EH (cell line): Measurements from ENCODE around the gene RBM20.
"Not testable (repeated sequence)": the region's sequence is repeated elsewhere in the genome, so short reads cannot be mapped to it uniquely, and the experiment has no call there.

Experiments
- DNase-seq: peaks from one replicate; pipeline ENCODE4 v3.0.0-alpha.2; 2015; ENCODE audit warnings: low read depth

The RBM20 gene

DNA sequence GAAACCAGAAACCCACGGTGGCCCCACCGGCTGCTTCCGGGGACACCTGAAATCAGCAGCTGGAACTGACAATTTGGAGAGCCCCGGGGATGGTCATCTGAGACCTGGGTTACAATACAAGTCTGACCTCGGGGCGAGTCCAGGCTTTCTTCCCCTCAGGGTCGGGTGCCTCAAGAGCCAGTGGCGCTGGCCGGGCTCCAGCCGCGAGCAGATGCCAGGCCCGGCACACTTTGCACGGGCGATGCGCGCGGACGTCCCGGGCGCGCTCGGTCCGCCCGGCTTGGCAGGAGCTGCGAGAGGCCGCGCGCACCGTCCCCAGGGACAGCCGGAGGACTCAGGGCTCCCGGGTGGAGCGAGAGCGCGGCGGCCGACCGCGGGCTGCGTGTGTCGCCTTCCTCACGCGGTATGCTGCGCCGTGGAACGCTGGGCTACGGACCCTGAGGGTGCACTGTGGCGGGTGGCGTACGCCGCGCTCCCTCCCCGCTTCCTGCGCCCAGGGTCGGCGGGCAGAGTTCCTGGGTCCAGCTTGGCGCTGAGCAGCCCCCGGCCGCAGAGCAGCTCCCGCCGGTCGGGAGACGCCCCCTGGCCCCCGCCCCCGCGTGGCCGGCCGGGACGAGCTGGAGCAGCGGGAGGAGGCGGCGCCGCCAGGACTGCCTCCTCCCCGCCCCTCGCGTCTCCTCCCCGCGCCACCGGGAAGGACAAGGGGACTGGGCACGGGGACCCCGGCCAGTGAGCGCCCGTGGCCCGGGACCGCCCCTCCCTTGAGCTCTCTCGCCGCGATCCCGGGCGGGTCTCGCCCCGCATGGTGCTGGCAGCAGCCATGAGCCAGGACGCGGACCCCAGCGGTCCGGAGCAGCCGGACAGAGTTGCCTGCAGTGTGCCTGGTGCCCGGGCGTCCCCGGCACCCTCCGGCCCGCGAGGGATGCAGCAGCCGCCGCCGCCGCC, at the start of gene RBM20:
Gene RBM20 (plus strand): TSS at position 684 of the 945 bp plus-strand sequence. CDS start 119 bp downstream, at position 803.
- DNase-seq = peak; percentile 31

DNA sequence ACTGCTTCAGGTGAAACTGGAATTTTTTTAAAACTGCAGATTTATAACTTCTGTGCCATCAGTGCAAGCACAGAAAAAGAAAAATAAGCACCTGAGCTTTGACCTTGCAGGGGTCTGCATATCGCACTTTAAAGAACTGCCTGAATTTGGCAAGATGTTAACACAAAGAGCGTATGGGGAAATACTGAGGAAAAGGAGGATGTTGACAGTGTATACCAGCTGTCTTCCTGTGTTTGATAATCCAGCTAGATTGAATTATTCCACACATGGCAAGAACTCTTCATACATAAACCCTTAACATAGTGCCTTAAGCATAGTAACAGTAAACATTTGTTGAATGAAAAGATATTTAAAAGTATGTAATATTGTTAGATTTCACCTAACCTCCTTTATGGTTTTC, 46.7 kb upstream of the RBM20 start:
- no peak for DNase-seq

DNA sequence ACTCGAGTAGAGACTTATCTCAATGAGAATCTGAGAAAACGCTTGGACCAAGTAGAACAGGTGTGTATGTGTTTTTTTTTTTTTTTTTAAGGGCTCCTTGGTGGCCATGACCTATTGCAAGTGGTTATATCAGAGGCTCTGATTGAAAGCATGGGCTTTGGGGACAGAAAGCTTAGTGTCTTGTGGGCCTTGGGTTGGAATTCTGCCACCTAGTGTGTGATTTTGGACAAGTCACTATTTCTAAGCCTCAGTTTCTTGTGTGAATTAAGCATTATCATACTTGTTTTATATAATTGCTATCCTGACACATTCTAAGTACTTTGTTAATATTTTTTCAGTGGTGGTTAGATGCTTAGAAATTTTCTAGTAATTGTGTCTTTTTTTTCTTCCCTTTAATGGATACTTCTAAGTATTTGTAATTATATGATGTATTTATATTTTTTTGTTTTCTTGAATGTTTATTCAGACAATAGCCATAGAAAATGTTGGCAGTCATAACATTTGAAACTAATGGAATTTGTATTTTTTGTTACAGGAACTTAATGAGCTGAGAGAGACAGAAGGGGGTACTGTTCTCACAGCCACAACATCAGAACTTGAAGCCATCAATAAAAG, 43.5 kb upstream of the RBM20 start:
- peak; percentile 74 for DNase-seq

DNA sequence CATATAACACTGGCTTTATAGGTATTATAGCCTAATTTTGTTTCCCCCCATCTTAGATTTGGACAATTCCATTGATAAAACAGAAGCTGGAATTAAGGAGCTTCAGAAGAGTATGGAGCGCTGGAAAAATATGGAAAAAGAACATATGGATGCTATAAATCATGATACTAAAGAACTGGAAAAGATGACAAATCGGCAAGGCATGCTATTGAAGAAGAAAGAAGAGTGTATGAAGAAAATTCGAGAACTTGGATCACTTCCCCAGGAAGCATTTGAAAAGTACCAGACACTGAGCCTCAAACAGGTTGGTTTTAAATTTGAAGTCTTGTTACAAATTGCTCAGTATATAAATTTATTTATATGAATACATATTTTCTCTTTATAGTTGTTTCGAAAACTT, 42.6 kb upstream of the RBM20 start:
- no peak for DNase-seq

DNA sequence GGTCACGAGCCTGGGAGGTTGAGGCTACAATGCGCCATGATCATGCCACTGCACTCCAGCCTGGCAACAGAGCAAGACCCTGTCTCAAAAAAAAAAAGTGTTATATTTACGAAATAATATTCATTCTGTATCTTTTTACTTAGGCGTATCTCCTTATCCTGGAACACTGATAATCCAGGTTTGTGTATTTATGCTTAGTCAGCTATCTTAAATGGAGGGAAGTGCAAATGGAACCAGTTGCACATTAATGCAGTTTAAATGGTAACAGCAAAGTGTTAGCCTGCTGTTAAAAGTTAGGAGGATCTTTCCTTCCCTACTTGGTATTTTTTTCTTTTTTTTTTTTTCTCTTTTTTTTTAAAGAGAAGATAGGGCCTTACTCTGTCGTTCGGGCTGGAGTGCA, 36.0 kb upstream of the RBM20 start:
- no peak for DNase-seq

DNA sequence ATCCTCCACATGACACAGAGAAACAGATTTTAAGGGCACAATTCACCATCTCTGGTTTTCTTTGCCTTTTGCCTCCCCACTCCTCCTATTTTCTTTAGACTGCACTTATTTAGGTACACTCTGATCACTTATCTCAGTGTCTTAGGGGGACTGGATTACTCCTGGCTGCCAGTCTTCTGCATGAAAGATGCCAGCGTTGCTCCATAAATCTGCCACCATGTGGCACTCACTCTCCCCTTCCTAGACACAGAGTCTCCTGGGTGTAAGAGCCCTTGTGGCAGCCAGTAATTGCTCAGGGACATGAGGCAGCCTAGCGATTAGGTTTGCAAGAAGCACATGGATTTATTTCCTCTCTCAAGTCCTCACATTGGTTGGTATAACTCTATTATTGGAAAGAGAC, 34.5 kb upstream of the RBM20 start:
- peak; percentile 6 for DNase-seq

DNA sequence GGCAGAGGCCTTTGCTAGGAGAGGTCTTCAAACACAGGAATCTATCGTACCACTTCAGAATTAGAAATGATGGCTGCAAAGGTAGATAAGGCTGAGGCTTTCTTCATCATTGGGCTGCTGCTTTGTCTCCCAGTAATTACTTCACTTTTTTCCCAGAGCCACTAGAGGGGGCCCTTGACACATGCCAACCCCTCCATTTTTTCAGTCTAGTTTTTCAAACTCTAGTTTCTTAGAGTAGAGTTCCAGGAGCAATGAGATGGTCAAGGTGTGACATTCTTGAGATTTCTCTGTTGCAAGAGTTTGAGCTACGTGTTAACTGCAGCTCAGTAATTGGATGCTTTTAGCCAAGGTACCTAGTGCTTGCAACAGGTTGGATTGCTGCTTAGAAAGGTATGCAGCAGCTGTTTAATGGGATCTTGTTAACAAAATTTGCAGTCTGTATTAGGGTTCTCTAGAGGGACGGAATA, 33.8 kb upstream of the RBM20 start:
- DNase-seq = peak; percentile 66

DNA sequence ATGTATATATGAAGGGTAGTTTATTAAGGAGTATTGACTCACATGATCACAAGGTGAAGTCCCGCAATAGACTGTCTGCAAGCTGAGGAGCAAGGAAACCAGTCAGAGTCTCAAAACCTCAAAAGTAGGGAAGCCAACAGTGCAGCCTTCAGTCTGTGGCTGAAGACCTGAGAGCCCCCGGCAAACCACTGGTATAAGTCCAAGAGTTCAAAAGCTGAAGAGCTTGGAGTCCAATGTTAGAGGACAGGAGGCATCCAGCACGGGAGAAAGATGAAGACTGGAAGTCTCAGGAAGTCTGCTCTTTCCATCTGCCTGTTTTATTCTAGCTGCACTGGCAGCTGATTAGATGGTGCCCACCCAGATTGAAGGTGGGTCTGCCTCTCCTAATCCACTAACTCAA, 33.4 kb upstream of the RBM20 start:
- not testable (repeated sequence) for DNase-seq

DNA sequence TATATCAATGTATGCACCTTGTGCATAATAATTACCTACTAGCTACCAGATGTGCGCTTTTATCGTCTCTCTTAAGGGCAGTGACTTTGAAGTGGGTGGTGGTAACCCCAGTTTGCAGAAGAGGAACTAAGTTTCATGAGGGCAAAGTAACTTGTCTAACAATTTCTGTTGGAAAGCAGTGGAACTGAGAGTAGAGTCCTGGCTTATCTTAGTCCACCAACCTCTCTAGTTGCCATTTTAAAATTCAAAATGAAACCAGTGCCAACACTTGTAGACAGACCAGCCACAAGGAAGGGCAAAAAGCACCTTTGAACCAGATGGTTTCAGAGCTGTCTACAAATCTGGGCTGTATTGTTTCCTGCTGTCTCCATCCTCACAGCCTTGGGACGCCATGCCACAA, 32.0 kb upstream of the RBM20 start:
- no peak for DNase-seq

DNA sequence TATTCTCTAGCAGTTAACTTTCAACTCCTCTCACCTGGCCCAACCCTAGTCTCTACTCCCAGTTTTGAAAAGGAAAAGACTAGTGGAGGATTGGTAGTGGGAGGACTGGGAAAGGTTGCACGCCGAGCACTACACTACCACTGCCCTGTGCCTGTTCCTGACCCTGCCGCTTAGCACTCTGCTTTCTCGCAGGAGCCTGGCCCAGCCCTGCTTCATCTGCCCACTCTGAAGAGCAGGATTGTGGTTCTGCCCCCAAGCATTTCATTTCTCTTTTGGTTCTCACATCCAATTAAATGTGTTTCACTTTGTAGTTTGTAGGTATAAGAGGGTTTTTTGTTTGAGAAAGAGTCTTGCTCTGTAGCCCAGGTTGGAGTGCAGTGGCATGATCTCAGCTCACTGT, 31.5 kb upstream of the RBM20 start:
- no peak for DNase-seq

DNA sequence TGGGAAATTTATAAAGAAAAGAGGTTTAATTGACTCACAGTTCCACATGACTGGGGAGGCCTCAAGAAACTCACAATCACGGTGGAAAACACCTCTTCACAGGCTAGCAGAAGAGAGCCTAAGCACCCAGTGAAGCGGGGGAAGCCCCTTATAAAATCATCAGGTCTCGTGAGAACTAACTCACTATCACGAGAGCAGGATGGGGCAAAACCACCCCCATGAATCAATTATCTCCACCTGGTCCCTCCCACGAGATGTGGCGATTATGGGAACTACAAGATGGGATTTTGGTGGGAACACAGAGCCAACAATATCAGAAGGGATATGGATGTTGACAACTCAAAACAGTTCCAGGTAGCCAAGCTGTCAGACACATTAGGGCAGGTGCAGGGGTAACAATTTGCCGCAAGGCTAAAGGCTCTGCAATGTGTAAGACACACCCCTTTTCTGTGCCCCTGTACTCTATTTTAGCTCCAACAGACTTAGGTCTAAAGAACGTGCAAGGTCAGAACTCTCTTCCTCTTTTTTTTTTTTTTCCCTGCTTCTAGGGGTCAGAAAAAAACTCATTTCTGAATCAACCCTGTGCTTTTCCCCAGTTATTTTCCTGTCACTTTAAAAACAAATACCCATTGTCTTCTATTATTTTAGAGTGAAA, 30.7 kb upstream of the RBM20 start:
- DNase-seq = no peak

DNA sequence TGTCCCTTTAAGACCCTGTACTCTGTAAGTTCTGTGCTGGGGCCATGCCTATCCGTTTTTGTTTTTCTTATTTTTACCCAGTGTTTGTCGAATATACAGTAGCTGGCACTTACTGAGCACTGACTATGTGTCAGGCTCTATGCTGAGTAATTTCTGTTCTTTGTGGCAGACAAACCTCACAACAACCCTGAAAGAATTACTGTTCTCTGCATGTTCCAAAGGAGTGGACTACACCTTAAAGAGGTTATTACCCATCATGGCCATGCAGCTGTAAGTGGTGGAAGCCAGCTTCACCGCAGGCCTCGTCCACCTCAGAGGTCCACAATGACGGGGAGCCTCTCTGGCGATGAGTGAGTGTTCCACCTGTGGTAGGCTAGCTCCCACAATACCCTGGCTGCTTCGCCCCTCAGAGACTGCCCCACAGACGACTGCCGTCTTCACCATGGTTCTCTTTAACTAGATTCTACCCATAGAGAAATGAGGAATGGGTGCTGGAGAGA, 30.1 kb upstream of the RBM20 start:
- DNase-seq = no peak

DNA sequence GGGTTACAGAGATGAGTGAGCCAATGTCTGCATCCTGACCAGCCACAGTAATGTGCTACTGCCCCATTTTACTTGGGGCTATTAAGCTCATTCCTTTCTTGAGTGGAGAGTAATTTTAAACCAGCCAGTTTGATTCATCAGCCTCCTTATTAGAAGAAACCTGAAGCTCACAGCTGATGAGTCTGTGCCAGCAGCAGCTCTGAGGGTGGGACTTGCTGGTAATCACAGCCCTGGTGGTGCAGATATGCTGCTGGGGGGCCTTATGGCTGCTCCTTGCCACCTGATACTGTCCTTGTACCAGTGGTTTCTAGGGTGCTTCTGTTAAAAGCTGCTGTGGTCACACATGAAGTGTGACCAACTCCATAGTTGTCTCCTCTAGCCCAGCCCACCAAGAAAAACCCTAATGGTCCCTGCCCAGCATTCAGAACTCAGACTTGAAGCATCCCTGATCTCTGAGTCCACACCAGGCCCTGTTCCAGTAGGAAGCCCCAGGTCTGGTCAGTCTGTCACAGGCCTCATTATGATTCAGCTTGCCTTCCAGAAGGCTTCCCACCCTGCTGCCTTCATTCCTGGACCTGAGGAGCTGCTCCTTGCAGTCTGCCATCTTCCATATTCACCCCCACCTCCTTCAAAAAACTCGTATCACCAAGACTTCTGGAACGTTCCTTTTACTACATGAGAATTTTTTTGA, 28.9 kb upstream of the RBM20 start:
- peak; percentile 68 for DNase-seq

DNA sequence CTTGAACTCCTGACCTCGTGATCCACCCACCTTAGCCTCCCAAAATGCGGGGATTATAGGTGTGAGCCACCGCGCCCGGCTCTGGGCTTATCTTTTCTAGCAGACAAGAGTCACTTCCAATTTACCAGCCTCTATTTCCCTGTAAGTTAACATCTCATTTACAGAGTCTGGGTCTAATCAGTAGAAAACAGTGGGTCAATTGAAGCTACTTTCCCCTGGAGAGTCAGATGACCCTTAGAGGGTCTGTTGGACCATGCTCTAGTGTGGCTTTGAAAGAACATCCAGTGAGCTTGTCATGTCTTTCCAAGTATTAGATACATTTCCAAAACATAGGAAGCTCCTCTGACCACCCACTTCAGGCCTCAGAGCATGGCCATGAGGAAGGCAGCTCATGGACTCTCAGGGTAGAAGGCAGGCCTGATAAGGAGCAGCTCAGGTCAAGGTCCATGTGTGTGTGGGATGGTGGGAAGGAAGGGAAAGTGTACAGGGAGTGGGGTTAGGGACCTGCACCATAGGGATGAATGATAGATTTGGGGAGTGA, 27.6 kb upstream of the RBM20 start:
- no peak for DNase-seq

DNA sequence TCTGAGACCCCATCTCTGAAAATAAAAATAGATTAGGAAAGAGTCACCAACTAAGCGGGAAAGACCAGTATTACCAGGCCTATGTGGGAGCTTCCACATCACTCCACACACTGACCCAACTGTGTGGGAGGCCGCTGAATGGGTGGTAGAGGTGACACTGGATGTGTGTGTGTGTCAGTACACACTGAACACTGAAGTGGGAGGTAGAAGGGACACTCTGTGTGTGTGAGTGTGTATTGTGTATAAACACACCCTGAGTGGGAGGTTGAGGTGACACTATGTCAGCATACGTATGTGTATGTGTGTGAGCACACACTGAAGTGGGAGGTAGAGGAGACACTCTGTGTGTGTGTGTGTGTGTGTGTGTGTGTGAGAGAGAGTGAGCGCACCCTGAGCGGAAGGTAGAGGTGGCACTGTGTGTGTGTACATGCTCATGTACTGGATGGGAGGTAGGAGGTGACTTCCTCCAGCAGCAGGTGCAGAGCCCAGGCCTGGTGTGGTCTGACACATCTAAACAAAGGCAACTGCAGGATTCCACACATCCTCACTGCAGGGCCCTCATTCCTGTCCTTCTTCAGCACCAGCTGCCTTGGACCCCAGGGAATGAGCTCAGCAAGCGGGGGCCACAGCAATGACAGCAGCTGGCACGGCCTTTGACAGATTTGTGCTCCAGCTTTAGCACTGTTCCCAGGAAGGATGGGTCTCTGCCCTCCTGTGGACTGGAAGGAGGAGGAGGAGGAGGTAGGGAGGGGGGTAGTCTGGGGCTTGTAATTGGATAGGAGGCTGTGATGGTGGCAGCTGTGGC, 26.5 kb upstream of the RBM20 start:
- no peak for DNase-seq

DNA sequence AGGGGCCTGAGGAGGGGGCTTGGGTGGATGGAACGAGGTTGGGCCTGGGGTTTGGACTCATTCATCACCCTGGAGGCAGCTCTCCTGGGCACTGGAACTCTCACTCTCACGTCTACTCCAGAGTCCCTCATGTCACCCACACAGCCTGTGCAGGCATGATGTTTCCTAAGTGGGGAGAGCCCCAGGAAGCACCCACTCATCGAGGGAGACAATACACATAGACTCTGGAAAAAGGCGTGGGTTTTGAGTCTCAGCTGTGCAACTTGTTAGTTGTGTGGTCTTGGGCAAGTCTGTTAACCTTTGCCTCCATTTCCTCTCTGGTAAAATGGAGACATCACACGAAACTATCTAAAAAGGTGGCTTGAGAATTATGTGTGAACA, 25.9 kb upstream of the RBM20 start:
- no peak for DNase-seq

DNA sequence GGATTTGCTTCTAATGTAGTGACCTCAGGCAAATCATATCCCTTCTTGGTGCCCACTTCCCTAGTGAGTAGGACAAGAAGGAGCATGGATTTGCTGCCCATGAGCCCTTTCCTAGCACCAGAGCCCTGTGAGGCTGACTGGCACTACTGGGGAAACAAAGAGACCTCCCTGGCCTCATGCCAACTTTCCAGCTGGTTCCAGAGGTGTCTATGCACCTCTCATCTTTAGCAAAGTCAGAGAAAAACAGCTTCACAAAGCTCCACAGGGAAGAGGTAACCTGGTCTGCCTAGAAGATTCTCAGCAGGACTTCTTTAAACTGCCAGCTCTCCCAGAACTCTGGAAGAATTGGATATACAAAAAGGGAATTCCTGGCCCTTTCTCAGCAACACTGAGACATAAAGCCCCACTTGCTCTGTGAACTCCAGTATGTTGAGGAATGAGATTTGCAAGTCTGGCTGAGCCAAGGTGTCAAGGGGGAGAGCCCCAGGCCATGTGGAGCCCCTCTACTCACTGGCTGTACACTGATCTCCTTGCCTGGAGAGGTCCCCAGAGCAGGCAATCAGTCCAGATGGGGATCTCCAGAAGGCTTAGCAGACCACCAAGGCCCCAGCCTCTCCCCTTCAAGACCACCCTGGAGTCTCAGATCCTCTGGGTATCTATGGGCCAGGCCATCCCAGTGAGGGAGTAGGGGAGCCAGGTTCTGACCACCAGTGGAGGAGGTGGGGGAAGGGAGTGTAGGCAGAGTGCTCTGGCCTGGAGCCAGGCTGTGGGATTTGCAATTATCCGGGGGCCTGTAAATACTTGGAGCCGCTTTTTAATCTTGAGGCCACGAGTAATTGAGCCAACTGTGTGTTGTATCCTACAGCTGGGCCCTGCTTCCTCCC, 24.4 kb upstream of the RBM20 start:
- DNase-seq = no peak

DNA sequence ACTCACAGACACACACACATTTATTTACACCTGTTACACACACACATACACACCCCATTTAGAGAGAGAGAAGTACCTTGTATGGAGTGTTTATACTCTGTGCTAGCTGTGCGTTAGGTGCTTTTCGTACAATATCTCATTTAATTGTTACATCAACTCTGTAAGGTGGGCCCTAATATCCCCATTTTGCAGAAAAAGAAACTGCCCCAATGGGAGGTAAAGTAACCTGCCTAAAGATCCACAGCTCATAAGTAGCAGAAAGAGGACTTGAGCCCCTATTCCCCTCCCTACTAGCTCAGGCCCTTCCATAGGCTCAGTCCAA, 23.8 kb upstream of the RBM20 start:
- DNase-seq = no peak

DNA sequence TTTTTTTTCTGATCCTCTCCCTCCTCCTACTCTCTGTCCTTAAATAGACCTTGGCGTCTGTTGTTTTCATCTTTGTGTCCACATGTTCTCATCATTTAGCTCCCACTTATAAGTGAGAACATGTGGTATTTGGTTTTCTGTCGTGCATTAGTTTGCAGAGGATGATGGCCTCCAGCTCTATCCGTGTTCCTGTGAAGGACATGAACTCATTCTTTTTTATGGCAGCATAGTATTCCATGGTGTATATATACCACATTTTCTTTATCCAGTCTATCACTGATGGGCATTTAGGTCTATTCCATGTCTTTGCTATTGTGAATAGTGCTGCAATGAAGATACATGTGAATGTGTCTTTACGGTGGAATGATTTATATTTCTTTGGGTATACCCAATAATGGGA, 20.8 kb upstream of the RBM20 start:
- not testable (repeated sequence) for DNase-seq

DNA sequence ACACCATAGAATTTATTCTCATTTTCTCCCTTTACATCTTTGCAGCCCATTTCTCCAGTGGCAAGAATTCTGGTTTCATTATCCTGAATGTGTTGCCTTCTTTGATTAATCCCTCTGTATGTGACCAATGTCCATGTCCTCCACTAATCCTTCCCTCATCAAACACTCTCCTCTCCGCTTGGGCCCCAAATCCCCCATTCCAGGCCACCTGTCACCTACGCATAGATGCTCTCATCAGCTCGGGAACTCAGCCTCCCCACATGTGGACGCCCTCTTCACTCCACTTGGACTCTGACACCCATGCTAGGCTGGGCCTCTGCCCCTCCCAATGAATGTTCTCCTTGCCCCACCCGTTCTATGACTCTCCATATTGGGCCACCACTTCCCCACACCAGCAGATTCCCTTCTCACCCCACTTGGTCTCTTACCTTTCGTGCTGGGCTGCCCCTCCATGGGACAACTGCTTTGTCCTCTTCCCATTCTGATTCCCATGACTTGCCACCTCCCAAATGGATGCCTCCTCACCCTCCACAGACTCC, 18.7 kb upstream of the RBM20 start:
- no peak for DNase-seq
